ENCODE results near the gene ZNF618. TPM values are rescaled to one million over a fixed set of nuclear protein-coding genes. Genes with fewer than 3 reads are reported as not detected.
A peak's percentile ranks its signal among the peaks of the same experiment; 100 is the strongest.

Gene ZNF618
- total RNA-seq, 1 experiment from 2014 or later: 1.2 TPM

DNA sequence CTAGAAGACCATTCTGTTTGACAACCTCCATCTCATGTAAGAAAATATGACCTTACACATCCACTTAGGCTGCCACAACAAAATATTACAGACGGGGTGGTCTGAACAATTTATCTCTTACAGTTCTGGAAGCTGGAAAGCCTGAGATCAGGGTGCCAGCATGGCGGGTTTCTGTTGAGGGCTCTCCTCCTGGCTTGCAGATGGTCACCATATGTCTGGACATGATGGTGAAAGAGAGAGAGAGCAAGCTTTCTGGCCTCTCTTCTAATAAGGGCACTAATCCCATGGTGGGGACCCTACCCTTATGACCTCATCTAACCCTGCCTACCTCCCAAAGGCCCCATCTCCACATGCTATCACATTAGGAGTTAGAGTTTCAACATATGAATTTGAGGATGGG, 136.0 kb downstream of the ZNF618 start:
- Histone ChIP-seq H3K4me1 (no peaks in the 10 kb centered on the region), H3K27me3 (replicated peaks; ENCODE audit: control insufficient read depth, insufficient read depth, low read length) (no peaks in the 10 kb centered on the region), H3K36me3 (ENCODE audit: control insufficient read depth, insufficient read depth, low read length) (no peaks in the 10 kb centered on the region), H3K9me3 (peaks cover 15% of the 10 kb centered on the region), H3K4me3 (ENCODE audit: low read depth, low read length) (no peak overlapping the region)
- H3K9me3 Mint-ChIP-seq (ENCODE audit: unreplicated experiment): no peaks in the 10 kb centered on the region
- ChIA-PET CTCF (no interaction called here), POLR2A (no interaction called here)
- TF ChIP-seq, protein P1, sequence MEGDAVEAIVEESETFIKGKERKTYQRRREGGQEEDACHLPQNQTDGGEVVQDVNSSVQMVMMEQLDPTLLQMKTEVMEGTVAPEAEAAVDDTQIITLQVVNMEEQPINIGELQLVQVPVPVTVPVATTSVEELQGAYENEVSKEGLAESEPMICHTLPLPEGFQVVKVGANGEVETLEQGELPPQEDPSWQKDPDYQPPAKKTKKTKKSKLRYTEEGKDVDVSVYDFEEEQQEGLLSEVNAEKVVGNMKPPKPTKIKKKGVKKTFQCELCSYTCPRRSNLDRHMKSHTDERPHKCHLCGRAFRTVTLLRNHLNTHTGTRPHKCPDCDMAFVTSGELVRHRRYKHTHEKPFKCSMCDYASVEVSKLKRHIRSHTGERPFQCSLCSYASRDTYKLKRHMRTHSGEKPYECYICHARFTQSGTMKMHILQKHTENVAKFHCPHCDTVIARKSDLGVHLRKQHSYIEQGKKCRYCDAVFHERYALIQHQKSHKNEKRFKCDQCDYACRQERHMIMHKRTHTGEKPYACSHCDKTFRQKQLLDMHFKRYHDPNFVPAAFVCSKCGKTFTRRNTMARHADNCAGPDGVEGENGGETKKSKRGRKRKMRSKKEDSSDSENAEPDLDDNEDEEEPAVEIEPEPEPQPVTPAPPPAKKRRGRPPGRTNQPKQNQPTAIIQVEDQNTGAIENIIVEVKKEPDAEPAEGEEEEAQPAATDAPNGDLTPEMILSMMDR (IDR thresholded peaks at IDR 0.05; ENCODE audit: insufficient read depth in 1 of 2, low read depth in 1 of 2, low read length in 1 of 2, severe bottlenecking in 1 of 2, unreplicated experiment in 1 of 2): no peak
- H3K36me3 Mint-ChIP-seq (ENCODE audit: insufficient read depth, unreplicated experiment): no peaks in the 10 kb centered on the region
- DNase-seq: no peak
- intact Hi-C loops (cut with micrococcal nuclease; ENCODE audit: unreplicated experiment): no loop called here
- no peak overlapping the region for H3K4me3 Mint-ChIP-seq (ENCODE audit: unreplicated experiment)
- H3K4me1 Mint-ChIP-seq (ENCODE audit: low read depth, unreplicated experiment): no peaks in the 10 kb centered on the region
- no peak overlapping the region for H3K27ac Mint-ChIP-seq (ENCODE audit: unreplicated experiment)
- no TSS peak for BruUV-seq (replicated peaks)
- no peaks in the 10 kb centered on the region for H3K27me3 Mint-ChIP-seq (ENCODE audit: insufficient read depth, unreplicated experiment)

DNA sequence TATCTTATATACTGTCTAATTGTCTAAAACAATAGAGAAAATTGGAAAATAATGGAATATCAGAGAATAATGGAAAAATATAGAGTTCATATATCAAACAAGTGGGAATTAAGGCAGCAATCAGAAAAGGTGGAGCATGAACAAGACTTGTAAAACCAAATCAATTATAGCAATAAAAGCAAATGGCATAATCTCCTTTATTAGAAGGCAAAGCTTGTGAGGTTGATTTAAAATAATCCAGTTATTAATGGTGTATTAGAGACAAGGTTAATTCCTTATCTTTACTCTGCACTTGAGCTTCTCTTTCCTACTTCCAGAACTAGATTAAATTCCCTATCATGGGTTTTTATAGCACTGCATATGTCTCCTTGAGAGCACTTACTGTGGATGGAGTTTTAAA, 137.9 kb downstream of the ZNF618 start:
- H3K4me3 ChIP-seq (ENCODE audit: low read depth, low read length): no peak overlapping the region
- TF ChIP-seq, protein P1 (IDR thresholded peaks at IDR 0.05; ENCODE audit: insufficient read depth in 1 of 2, low read depth in 1 of 2, low read length in 1 of 2, severe bottlenecking in 1 of 2, unreplicated experiment in 1 of 2): no peak
- DNase-seq: no peak
- Mint-ChIP-seq H3K4me1 (ENCODE audit: low read depth, unreplicated experiment) (no peaks in the 10 kb centered on the region), H3K9me3 (ENCODE audit: unreplicated experiment) (no peaks in the 10 kb centered on the region), H3K36me3 (ENCODE audit: insufficient read depth, unreplicated experiment) (no peaks in the 10 kb centered on the region), H3K27ac (ENCODE audit: unreplicated experiment) (no peak overlapping the region), H3K27me3 (ENCODE audit: insufficient read depth, unreplicated experiment) (no peaks in the 10 kb centered on the region), H3K4me3 (ENCODE audit: unreplicated experiment) (no peak overlapping the region)
- ChIA-PET POLR2A (no interaction called here), CTCF (no interaction called here)
- no peaks in the 10 kb centered on the region for H3K4me1 ChIP-seq
- H3K36me3 ChIP-seq (ENCODE audit: control insufficient read depth, insufficient read depth, low read length): no peaks in the 10 kb centered on the region
- peaks cover 15% of the 10 kb centered on the region for H3K9me3 ChIP-seq
- BruUV-seq (replicated peaks): no TSS peak
- no peaks in the 10 kb centered on the region for H3K27me3 ChIP-seq (replicated peaks; ENCODE audit: control insufficient read depth, insufficient read depth, low read length)
- intact Hi-C loops (cut with micrococcal nuclease; ENCODE audit: unreplicated experiment): no loop called here

DNA sequence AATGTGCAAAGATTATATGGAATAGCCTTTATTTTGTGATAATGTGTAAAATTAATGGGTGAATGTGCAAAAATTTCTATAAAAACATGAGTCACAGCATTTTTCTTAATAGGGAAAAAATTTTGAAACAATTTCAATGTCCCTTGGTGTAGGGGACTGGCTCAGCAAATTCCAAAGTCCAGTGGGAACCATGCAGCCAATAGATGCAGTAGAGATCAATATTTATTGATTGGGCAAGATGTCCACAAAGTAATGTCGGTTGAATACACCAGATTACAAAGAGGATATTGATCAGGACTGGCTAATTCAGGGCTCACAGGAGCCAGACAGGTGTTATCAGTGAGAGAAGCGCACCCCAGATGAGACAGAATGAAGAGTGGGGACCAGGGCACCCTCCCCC, 139.5 kb downstream of the ZNF618 start:
- POLR2A ChIA-PET: no interaction called here

More for the DNA sequence above, 139.5 kb downstream of the ZNF618 start:
- H3K36me3 Mint-ChIP-seq (ENCODE audit: insufficient read depth, unreplicated experiment): no peaks in the 10 kb centered on the region
- intact Hi-C loops (cut with micrococcal nuclease; ENCODE audit: unreplicated experiment): no loop called here
- Histone ChIP-seq H3K36me3 (ENCODE audit: control insufficient read depth, insufficient read depth, low read length) (no peaks in the 10 kb centered on the region), H3K9me3 (peaks cover 16% of the 10 kb centered on the region), H3K27me3 (replicated peaks; ENCODE audit: control insufficient read depth, insufficient read depth, low read length) (no peaks in the 10 kb centered on the region), H3K4me3 (ENCODE audit: low read depth, low read length) (no peak overlapping the region), H3K4me1 (no peaks in the 10 kb centered on the region)
- no peaks in the 10 kb centered on the region for H3K27me3 Mint-ChIP-seq (ENCODE audit: insufficient read depth, unreplicated experiment)
- no peak overlapping the region for H3K4me3 Mint-ChIP-seq (ENCODE audit: unreplicated experiment)
- H3K9me3 Mint-ChIP-seq (ENCODE audit: unreplicated experiment): peaks cover 11% of the 10 kb centered on the region
- peak overlapping the region; percentile 27 for H3K27ac Mint-ChIP-seq (ENCODE audit: unreplicated experiment)
- BruUV-seq (replicated peaks): no TSS peak
- DNase-seq: no peak
- TF ChIP-seq, protein P1 (IDR thresholded peaks at IDR 0.05; ENCODE audit: insufficient read depth in 1 of 2, low read depth in 1 of 2, low read length in 1 of 2, severe bottlenecking in 1 of 2, unreplicated experiment in 1 of 2): no peak
- CTCF ChIA-PET: no interaction called here
- no peaks in the 10 kb centered on the region for H3K4me1 Mint-ChIP-seq (ENCODE audit: low read depth, unreplicated experiment)
